NT2/D1 (cell line): ENCODE data around the gene PNLDC1.
A peak's percentile ranks its signal among the peaks of the same experiment; 100 is the strongest.

Experiments used
- DNase-seq: peaks from one replicate; pipeline ENCODE4 v3.0.0-alpha.2; 2011; ENCODE audit warnings: low read depth, low spot score
- H3K27me3 ChIP-seq: 2 replicates; pipeline ENCODE4 v1.6.0; 2011; ENCODE audit warnings: mild to moderate bottlenecking; ENCODE audit not compliant: insufficient read length, insufficient read depth
- H3K36me3 ChIP-seq: 2 replicates; pipeline ENCODE4 v1.6.1; 2011; ENCODE audit warnings: mild to moderate bottlenecking, low read length, mixed read lengths; ENCODE audit not compliant: insufficient read depth, insufficient read length
- H3K4me1 ChIP-seq: 2 replicates; pipeline ENCODE4 v1.5.1; 2011; ENCODE audit not compliant: insufficient read depth, insufficient read length
- H3K4me3 ChIP-seq: 2 replicates; pipeline ENCODE4 v1.5.1; 2011; ENCODE audit warnings: low read depth; ENCODE audit not compliant: insufficient read length
- H3K9ac ChIP-seq: 2 replicates; pipeline ENCODE4 v1.6.0; 2011; ENCODE audit warnings: low read depth; ENCODE audit not compliant: insufficient read length
- H3K9me3 ChIP-seq: 2 replicates; pipeline ENCODE4 v1.5.1; 2011; ENCODE audit warnings: mild to moderate bottlenecking, low read length; ENCODE audit not compliant: insufficient read depth
- SUZ12 ChIP-seq: IDR thresholded peaks from 2 replicates; pipeline ENCODE4 v1.6.1; 2011; ENCODE audit not compliant: insufficient read length, insufficient read depth; ENCODE audit errors: extremely low read depth
- YY1 ChIP-seq: IDR thresholded peaks from 2 replicates; pipeline ENCODE4 v1.6.1; 2011; ENCODE audit not compliant: insufficient read length, insufficient read depth
- ZNF274 ChIP-seq: IDR thresholded peaks from 2 replicates; pipeline ENCODE4 v1.6.1; 2011; ENCODE audit warnings: mild to moderate bottlenecking, low read depth, low read length

PNLDC1 gene

DNA sequence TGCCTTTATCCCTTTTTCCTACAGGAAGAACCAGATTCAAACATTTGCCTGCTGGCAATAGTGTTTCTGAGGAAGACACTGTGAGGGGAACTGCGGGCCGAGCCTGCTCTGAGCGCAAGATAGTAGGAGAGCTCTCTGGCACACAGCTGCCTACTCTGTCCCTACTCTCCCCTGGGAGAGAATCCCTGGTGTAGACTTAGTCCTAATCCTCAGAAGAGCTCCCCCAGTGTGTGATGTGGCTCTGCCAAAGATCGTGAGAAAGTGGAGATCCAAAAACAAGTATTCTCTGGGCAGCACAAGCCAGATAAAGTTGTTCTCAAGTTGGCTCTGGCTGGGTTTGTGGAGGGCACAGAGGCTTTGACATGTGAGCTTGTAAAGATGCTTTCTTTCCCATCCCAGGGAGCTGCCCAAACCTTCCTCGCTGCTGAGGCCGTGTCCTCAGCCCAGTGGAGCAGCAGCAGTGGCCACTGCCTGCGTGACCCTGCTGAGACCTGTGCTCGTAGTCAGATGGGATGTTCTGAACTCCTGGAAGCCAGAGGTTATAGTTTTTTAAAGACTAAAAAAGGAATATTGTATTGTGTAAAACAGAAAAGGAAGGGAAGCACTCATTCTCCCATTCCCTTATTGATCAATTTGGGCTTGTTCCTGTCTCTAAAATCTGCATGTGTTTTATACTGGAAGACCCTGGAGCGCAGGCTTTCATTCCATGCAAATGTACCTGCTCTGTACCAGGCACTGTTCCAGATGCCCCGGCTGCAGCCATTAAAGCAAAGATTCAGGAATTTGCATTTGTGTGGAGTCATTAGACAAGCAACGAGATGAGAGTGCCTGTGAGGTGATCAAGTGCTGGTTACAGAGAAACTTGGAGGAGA is 30.7 kb downstream of the PNLDC1 start:
- H3K36me3 ChIP-seq: no peaks in the 10 kb centered on the region
- peak overlapping the region; percentile 65 for H3K9ac ChIP-seq
- DNase-seq: peak; percentile 82
- no peak overlapping the region for H3K4me3 ChIP-seq
- H3K4me1 ChIP-seq: peaks cover 12% of the 10 kb centered on the region
- H3K27me3 ChIP-seq: no peaks in the 10 kb centered on the region
- TF ChIP-seq YY1: no peak
- TF ChIP-seq ZNF274: no peak
- no peak for TF ChIP-seq SUZ12
- no peaks in the 10 kb centered on the region for H3K9me3 ChIP-seq

- Histone ChIP-seq H3K27me3 (no peaks in the 10 kb centered on the region), H3K9me3 (no peaks in the 10 kb centered on the region), H3K4me1 (peaks cover 12% of the 10 kb centered on the region), H3K36me3 (no peaks in the 10 kb centered on the region), H3K9ac (peak overlapping the region; percentile 50), H3K4me3 (no peak overlapping the region)
- TF ChIP-seq YY1: no peak
- no peak for TF ChIP-seq SUZ12
- no peak for TF ChIP-seq ZNF274
- no peak for DNase-seq
Observed at GRCh38 chr6:159831373-159831679, 31.2 kb downstream of the PNLDC1 start.

GRCh38 chr6:159832946-159833345 is 32.9 kb downstream of the PNLDC1 start:
- DNase-seq: no peak

DNA sequence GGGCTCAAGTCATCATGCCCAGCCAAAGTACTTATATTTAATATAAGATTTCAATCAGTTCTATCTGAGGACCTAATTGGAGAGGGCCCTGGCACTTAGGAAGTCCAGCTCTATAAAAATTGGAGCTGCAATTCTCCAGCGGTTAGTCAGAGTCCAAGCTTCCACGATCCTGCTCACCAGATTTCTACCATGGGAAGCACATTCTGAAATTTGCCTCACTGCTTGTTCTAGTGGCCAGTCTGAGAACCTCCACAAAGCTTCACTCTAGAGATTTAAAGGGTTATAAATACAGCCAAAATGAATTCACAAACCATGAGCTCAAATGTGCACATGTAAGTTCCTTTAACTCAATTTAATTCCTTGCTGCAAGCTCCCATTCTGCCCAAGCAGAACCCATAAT is 33.5 kb downstream of the PNLDC1 start:
- H3K4me3 ChIP-seq: no peak overlapping the region
- TF ChIP-seq ZNF274: no peak
- no peak for TF ChIP-seq SUZ12
- no peak for TF ChIP-seq YY1
- H3K9ac ChIP-seq: no peak overlapping the region
- H3K36me3 ChIP-seq: no peaks in the 10 kb centered on the region
- no peaks in the 10 kb centered on the region for H3K9me3 ChIP-seq
- H3K4me1 ChIP-seq: peaks cover 10% of the 10 kb centered on the region
- DNase-seq: no peak
- no peaks in the 10 kb centered on the region for H3K27me3 ChIP-seq

More at GRCh38 chr6:159832946-159833345, 32.9 kb downstream of the PNLDC1 start:
- Histone ChIP-seq H3K9ac (no peak overlapping the region), H3K27me3 (no peaks in the 10 kb centered on the region), H3K9me3 (no peaks in the 10 kb centered on the region), H3K4me1 (peaks cover 12% of the 10 kb centered on the region), H3K36me3 (no peaks in the 10 kb centered on the region), H3K4me3 (no peak overlapping the region)
- no peak for TF ChIP-seq SUZ12
- no peak for TF ChIP-seq YY1
- TF ChIP-seq ZNF274: no peak

- H3K36me3 ChIP-seq: no peaks in the 10 kb centered on the region
Observed at GRCh38 chr6:159833997-159834603, 34.0 kb downstream of the PNLDC1 start.

GRCh38 chr6:159836718-159837490 is 36.8 kb downstream of the PNLDC1 start:
- no peaks in the 10 kb centered on the region for H3K27me3 ChIP-seq
- H3K4me1 ChIP-seq: peaks cover 2% of the 10 kb centered on the region
- H3K36me3 ChIP-seq: no peaks in the 10 kb centered on the region
- no peaks in the 10 kb centered on the region for H3K9me3 ChIP-seq
- DNase-seq: no peak
- no peak for TF ChIP-seq YY1
- TF ChIP-seq SUZ12: no peak
- TF ChIP-seq ZNF274: no peak
- no peak overlapping the region for H3K4me3 ChIP-seq
- no peak overlapping the region for H3K9ac ChIP-seq

More at GRCh38 chr6:159833997-159834603, 34.0 kb downstream of the PNLDC1 start:
- Histone ChIP-seq H3K4me1 (peaks cover 10% of the 10 kb centered on the region), H3K9me3 (no peaks in the 10 kb centered on the region), H3K4me3 (no peak overlapping the region), H3K9ac (no peak overlapping the region), H3K27me3 (no peaks in the 10 kb centered on the region)
- TF ChIP-seq SUZ12 (no peak), ZNF274 (no peak), YY1 (no peak)
- no peak for DNase-seq

GRCh38 chr6:159837511-159837910 is 37.4 kb downstream of the PNLDC1 start:
- Histone ChIP-seq H3K27me3 (no peaks in the 10 kb centered on the region), H3K4me1 (peaks cover 2% of the 10 kb centered on the region), H3K36me3 (no peaks in the 10 kb centered on the region), H3K4me3 (no peak overlapping the region), H3K9ac (no peak overlapping the region), H3K9me3 (no peaks in the 10 kb centered on the region)
- no peak for TF ChIP-seq YY1
- no peak for TF ChIP-seq SUZ12
- no peak for TF ChIP-seq ZNF274
- no peak for DNase-seq
